ENCODE measurements around the gene COPRS.

COPRS gene

GRCh38 chr17:31858642-31859486 lies at the start of gene COPRS:
COPRS (minus strand) TSS chr17:31859244; CDS start chr17:31859199, 45 bp downstream.
- in situ Hi-C loops (cut with MboI; ENCODE audit: low sequenced_read_pairs), result no loop called here

GRCh38 chr17:31908386-31908785 lies 49.3 kb upstream of the COPRS start:
- in situ Hi-C loops (cut with MboI; ENCODE audit: low sequenced_read_pairs), result no loop called here

GRCh38 chr17:31907342-31907962 lies 48.4 kb upstream of the COPRS start:
- in situ Hi-C loops (cut with MboI; ENCODE audit: low sequenced_read_pairs), result no loop called here

- in situ Hi-C loops (cut with MboI; ENCODE audit: low sequenced_read_pairs), result no loop called here
Observed at GRCh38 chr17:31903401-31903800, 44.4 kb upstream of the COPRS start.

- in situ Hi-C loops (cut with MboI; ENCODE audit: low sequenced_read_pairs), result no loop called here
Observed at GRCh38 chr17:31902693-31903092, 43.6 kb upstream of the COPRS start.

GRCh38 chr17:31900877-31901276 lies 41.8 kb upstream of the COPRS start:
- in situ Hi-C loops (cut with MboI; ENCODE audit: low sequenced_read_pairs), result no loop called here

- in situ Hi-C loops (cut with MboI; ENCODE audit: low sequenced_read_pairs), result no loop called here
Observed at GRCh38 chr17:31888124-31888523, 29.1 kb upstream of the COPRS start.

GRCh38 chr17:31882571-31882970 lies 23.5 kb upstream of the COPRS start:
- in situ Hi-C loops (cut with MboI; ENCODE audit: low sequenced_read_pairs), result no loop called here

- in situ Hi-C loops (cut with MboI; ENCODE audit: low sequenced_read_pairs), result no loop called here
Observed at GRCh38 chr17:31880311-31880710, 21.3 kb upstream of the COPRS start.

GRCh38 chr17:31878703-31879073 lies 19.6 kb upstream of the COPRS start:
- in situ Hi-C loops (cut with MboI; ENCODE audit: low sequenced_read_pairs), result no loop called here

GRCh38 chr17:31877911-31878702 lies 19.1 kb upstream of the COPRS start:
- in situ Hi-C loops (cut with MboI; ENCODE audit: low sequenced_read_pairs), result no loop called here

- in situ Hi-C loops (cut with MboI; ENCODE audit: low sequenced_read_pairs), result no loop called here
Observed at GRCh38 chr17:31877341-31877740, 18.3 kb upstream of the COPRS start.

- in situ Hi-C loops (cut with MboI; ENCODE audit: low sequenced_read_pairs), result no loop called here
Observed at GRCh38 chr17:31875081-31875480, 16.0 kb upstream of the COPRS start.

- in situ Hi-C loops (cut with MboI; ENCODE audit: low sequenced_read_pairs), result no loop called here
Observed at GRCh38 chr17:31869797-31870568, 10.9 kb upstream of the COPRS start.

GRCh38 chr17:31869031-31869430 lies 10.0 kb upstream of the COPRS start:
- in situ Hi-C loops (cut with MboI; ENCODE audit: low sequenced_read_pairs), result no loop called here

- in situ Hi-C loops (cut with MboI; ENCODE audit: low sequenced_read_pairs), result no loop called here
Observed at GRCh38 chr17:31859487-31860008, 504 bp upstream of the COPRS start.

GRCh38 chr17:31857920-31858641 lies 963 bp downstream of the COPRS start:
- in situ Hi-C loops (cut with MboI; ENCODE audit: low sequenced_read_pairs), result no loop called here

GRCh38 chr17:31856750-31857149 lies 2.3 kb downstream of the COPRS start:
- in situ Hi-C loops (cut with MboI; ENCODE audit: low sequenced_read_pairs), result no loop called here

GRCh38 chr17:31854672-31855071 lies 4.4 kb downstream of the COPRS start:
- in situ Hi-C loops (cut with MboI; ENCODE audit: low sequenced_read_pairs), result no loop called here

- in situ Hi-C loops (cut with MboI; ENCODE audit: low sequenced_read_pairs), result no loop called here
Observed at GRCh38 chr17:31853911-31854470, 5.1 kb downstream of the COPRS start.
